HG02973 (cell line): ENCODE results near the gene PRKAR2B.

Experiments used
- ATAC-seq: cut with Tn5 transposase; IDR thresholded peaks from one replicate; pipeline ENCODE4 v1.9.1; 2021; ENCODE audit warnings: moderate library complexity; ENCODE audit not compliant: unreplicated experiment

The PRKAR2B gene

DNA sequence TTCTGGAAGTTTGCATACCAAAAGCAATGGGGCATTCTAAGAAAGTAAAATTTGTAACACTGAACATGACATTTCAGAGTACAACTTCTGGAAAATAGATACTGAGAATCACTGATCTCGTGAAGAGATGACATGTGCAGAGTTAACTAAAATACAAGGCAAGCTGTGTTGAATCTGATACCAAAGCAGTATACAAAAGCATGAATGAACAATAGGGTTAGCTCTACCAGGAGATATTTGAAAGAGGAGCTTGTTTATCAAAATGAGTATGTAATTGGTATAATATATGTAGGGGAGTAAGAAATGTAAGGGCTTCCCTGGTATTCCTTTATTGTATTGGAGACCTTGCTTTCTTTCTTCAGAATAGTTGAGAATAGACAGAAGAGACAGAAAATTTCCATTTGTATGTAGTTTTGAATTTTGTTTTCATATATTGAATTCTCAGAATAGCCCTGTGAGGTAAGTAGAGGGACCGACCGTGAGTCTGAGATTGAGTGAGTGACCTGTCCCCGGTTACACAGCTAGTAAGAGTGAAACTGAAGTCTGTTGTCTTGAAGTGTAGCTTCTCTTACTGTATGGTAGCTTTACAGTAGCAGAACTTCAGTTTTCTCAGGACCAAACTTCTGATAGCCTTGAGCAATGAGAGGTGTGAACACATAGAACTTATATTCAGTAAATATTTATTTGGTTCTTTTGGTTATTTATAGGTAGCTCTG, 129.3 kb downstream of the PRKAR2B start:
- peak; percentile 56 for ATAC-seq

DNA sequence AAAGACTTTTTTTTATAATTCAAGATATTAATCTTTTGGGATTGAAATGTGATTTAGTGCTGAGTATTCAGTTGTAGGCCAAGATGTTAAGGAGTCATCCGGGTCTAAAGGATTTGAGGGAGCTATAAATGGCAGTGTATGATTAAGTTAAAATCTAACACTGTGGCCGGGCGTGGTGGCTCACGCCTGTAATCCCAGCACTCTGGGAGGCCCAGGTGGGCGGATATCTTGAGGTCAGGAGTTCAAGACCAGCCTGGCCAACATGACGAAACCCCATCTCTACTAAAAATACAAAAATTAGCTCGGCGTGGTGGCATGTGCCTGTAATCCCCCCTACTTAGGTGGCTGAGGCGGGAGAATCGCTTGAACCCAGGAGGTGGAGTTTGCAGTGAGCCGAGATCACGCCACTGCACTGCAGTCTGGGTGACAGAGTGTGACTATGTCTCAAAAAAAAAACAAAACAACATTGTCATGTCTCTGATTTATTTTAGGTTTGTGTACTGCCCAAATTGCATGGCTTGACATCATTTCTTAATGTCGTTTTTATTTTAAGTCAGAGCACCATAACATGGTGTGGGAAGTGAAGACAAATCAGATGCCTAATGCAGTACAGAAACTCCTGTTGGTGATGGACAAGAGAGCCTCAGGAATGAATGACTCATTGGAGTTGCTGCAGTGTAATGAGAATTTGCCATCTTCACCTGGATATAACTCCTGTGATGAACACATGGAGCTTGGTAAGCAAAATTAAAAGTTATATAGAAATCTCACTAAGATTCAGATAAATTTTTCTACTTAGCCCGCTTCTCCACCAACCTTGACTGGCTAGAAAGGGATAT, 135.0 kb downstream of the PRKAR2B start:
- ATAC-seq = no peak

DNA sequence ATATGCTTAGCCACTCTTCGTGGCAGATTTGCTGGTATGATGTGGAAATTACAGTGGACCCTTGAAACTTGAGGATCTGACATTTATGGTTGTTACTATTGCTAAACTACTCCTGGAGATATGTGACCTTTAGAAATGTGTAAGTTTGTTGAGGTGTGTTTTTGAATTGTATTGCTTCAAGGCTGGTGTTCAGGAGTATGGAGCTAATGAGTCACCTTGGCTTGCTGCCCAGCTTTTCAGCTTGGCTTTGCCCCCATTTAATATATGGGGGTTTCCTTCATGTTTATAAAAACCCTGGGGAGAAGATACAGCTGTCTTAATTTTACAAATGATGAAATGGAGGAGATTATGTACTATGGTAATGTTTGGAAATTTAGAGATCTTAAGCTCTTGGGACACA, 135.9 kb downstream of the PRKAR2B start:
- no peak for ATAC-seq

DNA sequence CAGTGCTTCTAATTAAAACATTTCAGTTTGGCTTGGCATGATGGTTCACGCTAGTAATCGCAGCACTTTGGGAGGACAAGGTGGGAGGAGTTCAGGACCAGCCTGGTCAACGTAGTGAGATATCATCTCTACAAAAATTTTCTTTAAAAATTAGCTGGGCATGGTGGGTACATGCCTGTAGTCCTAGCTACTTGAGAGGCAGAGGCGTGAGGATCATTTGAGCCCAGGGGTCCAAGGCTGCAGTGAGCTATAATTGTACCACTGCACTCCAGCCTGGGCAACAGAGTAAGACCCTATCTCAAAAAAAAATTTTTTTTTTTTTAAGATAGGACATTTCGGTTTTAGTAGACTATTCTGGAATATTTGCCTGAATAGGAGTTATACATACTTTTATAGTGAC, 136.7 kb downstream of the PRKAR2B start:
- no peak for ATAC-seq

DNA sequence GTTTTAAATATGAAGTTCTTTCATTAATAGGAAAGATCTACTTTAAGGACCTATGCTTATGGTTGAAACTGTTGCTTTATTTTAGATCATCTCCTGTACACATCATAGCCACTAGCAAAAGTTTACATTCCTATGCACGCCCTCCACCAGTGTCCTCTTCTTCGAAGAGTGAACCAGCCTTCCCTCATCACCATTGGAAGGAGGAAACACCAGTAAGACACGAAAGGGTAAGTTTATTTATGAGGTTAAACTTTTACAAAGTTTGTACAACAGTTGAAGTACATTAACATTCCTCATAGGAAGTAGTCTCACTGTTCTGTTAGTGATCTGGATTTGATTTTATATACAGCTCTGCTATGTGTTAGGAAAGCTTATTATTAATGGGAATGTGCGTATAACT, 141.2 kb downstream of the PRKAR2B start:
- ATAC-seq = no peak

DNA sequence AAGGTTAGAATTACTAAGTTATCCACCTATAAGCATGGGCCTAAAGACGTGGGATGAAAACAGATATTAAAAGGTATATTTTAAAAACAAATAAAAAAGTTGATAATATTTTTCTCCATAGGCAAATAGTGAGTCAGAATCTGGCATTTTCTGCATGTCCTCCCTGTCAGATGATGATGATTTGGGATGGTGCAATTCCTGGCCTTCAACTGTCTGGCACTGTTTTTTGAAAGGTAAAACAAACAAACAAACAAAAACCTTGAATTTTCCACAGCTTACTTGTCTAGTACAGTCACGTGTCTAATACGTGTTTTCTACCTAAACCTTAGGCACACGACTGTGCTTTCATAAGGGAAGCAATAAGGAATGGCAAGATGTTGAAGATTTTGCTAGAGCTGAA, 141.7 kb downstream of the PRKAR2B start:
- ATAC-seq = no peak

DNA sequence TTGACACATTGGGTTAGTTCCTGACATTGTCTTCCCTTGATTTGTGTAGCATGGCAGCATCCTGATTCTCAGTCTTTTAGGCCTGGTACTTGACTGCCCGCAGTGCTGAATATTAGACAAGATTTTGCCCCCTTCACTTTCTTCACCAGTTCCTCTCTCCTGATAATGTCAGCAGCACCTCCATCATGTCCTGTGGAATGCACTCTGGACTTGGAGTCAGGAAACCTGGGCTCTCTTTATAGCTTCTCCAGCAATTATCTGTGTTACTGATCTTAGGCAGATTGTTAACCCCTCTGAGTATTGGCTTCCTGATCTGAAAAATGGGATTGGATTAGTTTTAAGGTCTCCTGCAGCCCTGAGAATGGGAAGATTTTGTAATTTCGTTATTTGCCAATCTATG, 143.3 kb downstream of the PRKAR2B start:
- no peak for ATAC-seq

DNA sequence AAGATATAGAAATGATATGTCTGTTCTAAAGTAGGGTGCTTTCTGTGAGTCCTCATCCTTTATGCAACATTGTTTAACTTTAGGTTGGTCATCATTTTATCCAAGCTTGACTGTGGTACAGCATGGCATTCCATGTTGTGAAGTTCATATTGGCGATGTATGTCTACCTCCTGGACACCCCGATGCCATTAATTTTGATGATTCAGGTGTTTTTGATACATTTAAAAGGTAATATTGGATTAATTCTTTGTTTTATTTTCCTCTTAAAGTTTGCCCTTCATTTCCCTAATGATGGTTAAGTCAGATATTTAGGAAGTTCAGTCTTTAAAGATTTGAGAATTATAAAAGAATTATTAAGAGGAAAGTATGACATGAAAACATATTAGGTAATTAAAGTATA, 145.6 kb downstream of the PRKAR2B start:
- ATAC-seq = no peak

DNA sequence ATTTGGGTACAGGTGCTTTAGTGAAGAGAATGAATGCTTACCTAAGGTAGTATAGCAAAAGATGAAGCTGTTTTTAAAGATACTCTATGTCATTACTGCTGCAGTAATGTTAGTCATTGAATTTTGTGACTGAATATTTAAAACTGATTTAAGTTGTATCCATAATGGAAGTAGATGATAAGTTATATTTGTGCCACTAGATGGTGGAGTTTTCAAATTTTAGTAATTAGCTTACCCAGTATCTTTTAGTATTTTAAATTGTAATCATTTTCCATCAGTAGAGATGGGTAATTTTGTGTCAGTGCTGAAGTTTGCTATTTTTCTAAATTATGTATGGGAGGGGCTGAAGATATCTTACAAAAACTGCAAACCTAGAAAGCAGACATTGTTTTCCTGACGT, 149.5 kb downstream of the PRKAR2B start:
- no peak for ATAC-seq

DNA sequence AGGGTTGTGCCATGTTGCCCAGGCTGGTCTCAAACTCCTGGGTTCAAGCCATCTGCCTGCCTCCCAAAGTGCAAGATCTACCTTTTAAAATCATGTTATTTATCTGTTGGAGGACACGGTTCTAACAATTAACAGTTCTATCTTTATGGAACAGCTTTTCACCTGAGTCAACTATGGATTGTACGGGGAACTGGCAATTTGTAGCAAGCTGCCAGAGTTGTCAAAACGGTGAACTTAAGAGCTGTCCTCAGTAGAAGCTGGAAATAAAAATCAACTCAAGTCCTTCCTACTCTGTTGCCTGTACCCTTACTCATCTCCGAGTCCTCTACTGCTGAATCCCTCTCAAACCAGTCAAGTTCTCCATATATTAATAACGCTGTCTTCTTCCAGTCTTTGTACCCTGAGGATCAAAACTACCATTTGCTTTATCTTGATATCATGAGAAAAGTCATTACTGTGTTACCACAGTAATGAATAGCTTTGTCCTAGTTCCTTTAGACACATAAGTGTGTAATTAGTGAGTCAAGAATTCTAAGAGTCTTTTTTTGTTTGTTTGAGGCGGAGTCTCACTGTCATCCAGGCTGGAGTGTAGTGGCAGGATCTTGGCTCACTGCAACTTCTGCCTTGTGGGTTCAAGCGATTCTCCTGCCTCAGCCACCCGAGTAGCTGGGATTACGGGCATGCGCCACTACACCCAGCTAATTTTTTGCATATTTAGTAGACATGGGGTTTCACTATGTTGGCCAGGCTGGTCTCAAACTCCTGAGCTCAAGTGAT, 152.5 kb downstream of the PRKAR2B start:
- no peak for ATAC-seq

DNA sequence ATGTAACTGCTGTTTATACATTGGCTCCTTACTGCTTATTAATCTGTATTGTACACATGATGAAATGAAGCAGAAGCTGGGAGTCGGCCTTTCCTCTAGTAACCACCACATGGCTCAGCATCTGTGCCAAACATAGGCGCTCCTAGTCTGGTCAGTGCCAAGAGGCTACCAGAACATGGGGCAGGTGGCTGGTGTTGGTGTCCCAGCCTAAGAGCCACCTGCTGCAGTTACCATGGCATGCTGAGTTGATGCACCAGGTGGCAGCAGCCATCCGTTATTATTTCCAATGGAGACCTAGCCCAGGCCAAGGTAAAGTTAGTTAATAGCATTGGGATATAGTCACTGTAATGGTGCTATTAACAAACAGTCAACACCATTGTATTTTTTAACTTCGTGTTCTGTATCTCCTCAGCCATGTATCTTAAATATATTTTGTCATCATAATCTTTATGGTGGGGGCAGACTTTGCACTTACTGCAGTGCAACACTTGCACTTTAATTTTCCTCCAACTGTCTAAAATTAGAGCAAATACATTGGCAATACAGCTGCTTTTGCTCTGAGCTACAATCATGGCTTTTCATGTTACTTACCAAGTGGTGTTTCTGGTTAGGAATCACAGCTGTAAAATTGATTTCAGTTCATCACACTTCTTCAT, 157.4 kb downstream of the PRKAR2B start:
- no peak for ATAC-seq

DNA sequence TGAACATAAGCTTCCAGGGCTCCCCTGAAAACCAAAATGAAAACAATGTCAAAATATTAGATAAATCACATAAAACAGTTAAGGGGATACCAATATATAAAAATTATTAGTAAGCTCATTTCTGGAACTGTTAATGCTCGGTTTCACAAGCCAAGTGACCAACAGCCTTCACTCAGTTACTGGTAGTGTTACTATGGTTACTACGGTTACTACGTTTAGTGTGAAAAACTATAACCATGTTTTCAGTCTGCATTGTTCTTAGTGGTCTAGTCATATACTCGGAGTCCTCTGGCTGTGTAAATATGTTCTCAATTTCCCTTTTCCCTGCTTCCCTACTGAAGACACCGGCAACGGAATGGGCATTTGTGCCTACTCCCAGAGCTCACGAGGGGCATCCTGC, 159.1 kb downstream of the PRKAR2B start:
- no peak for ATAC-seq

DNA sequence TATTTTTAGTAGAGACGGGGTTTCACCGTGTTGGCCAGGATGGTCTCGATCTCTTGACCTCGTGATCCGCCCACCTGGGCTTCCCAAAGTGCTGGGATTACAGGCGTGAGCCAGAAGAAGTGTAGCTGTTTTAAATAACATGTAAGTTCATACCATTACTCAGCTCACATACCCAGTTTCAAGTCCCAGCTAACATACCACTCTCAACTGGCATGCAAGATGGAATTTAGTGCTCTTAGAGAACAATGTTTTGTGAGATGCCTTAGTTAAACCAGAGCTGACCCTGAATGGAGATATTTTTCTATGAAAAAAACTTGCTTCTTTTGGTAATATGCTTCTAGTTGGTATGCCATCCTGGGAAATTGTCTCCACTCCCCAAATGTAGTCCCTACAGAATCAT, 161.6 kb downstream of the PRKAR2B start:
- ATAC-seq = no peak

DNA sequence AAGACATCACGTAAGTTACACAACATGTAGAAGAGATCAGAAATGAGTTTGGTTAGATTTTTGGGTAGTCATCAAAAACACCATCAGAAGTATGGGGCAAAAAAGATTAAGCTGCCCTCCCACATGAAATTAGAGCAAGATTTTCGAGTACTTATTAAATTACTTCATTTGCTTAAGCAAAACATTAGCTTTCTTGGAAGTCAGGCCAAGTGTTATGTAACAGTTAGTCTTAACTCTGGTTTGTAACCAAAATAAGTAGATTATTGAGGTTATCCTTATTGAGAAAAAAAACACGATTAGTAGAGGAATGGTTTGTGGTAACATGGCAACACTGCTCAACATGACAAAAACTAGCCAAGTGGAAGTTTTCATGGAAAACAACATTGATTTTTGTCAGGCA, 162.2 kb downstream of the PRKAR2B start:
- ATAC-seq = no peak

DNA sequence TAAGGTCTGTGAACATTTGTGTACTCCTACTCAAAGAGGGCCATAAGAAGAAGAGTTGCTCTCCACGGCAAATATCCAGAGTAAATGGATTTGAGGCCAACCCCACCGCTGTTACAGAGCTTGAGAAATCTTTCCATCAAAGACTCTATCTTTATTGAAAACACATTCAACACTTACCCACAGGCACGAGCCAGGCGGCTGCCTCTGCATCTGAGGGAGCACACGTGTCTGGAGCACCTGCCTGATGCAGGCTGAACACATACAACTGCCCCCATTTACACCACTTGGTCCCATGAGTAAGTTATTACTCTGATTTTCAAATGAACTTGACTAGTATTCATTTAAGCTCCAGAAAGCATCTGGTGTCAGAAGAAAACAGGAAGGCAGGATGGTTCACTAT, 163.0 kb downstream of the PRKAR2B start:
- no peak for ATAC-seq

DNA sequence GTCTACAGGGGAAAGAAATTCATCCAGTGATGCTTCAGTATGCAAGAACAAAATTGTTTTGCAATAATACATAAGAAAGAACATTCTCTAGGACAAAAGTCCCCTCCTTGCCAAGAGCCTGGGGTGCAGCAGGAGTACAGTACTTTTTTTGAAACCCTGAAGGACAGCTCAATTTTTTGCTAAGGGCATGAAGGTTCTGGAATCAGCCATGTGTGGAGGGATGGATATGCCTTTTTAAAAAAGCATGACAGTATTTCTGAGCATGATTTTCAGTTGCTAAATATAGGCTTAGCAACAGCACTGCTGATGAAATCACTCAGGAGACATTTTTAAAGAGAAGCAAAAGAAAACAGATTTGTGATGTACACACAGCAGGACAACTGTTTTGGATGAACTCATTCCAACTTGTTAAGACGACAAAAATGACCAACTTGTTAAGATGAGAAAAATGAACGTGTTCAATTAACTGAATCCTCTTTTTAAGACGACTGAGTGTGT, 163.6 kb downstream of the PRKAR2B start:
- ATAC-seq = no peak

DNA sequence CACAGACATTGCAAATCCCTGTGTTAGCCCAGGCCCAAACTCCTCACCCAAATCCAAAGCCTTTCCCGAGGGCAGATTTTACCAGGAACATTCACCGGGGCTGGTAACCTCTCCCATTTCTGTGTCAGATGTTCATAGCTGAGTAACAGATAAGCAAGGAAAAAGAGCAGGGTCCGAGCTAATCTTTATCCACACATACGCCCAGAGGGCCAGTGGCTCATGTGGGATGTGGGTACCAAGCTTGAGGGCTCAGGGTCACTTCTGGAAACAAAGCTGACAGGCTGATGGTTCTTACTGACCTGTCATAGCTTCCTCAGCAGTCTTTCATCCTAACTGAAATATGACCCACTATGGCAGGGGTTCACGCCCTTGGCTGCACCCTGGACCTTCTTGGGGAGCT, 164.1 kb downstream of the PRKAR2B start:
- no peak for ATAC-seq

DNA sequence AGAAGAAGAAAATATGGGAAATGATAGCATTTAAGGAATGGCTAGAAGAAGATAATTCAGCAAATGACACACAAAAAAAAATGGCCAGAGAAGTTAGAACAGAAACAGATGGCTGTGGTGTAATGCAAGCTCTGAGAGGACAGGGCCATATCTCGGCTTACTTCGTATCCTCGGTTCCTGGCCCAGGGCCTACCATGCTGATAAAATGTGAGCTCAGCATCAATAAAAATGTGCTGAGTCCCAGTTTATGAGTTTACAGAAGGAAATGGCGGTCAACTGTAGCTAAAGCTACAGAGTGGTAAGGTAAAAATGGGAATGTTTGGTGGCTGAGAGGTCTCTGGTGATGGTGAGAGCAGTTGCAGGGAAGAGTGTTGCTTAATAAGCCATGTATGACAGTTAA, 165.1 kb downstream of the PRKAR2B start:
- ATAC-seq = no peak

DNA sequence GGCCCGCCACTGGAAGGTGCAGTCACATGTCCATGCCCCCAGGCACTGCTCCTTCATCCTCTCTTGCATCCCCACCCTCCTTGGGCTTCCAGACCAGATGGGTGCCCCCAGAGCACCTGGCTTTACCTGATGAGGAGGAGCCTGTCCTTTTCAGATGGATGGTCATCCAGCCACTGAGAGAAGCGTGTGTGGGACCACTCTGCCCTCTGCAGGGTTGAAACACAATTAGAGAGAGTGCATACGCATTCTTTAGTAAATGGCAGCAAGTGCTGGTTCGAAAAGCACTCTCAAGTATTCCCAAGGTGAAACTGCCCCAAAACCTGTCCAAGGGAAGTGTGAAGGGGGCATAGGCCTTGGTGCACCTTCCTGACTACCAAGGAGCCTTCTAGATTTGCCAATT, 165.9 kb downstream of the PRKAR2B start:
- ATAC-seq = no peak
